Stimulated activated memory B cell treated with anti-CD40 and anti-IgM and Interleukin-4, amounts not matched to agents 10 μg/mL and 1 μg/mL and 100 μg/mL, for 72 hours (primary cell): ENCODE data around the gene CSF2RB.

Experiments
- ATAC-seq: fragments of 150-1000 bp; cut with Tn5 transposase; 2 replicates; pipeline ENCODE4 v1.10.0; 2021
- H3K27ac Mint-ChIP-seq: one replicate; pipeline ENCODE4 v1.8.0; 2022; ENCODE audit warnings: mild to moderate bottlenecking, mixed read lengths
- H3K27me3 Mint-ChIP-seq: one replicate; pipeline ENCODE4 v1.8.0; 2022; ENCODE audit warnings: mixed read lengths
- H3K36me3 Mint-ChIP-seq: one replicate; pipeline ENCODE4 v1.8.0; 2022; ENCODE audit warnings: mixed read lengths
- H3K4me1 Mint-ChIP-seq: one replicate; pipeline ENCODE4 v1.8.0; 2022; ENCODE audit warnings: mixed read lengths
- H3K4me3 Mint-ChIP-seq: one replicate; pipeline ENCODE4 v1.8.0; 2022; ENCODE audit warnings: mild to moderate bottlenecking, moderate library complexity, mixed read lengths
- H3K9me3 Mint-ChIP-seq: one replicate; pipeline ENCODE4 v1.8.0; 2022; ENCODE audit warnings: mixed read lengths

The CSF2RB gene

GRCh38 chr22:36913427-36914389, at the start of gene CSF2RB:
Gene CSF2RB (plus strand): TSS chr22:36913628. CDS start chr22:36922208, 8,580 bp downstream.
- peaks cover 45% of the 10 kb centered on the region for H3K36me3 Mint-ChIP-seq
- peak; percentile 93 for ATAC-seq
- peak within 1 kb of the TSS; percentile 94 for H3K4me3 Mint-ChIP-seq
- H3K27ac Mint-ChIP-seq = peak within 1 kb of the TSS; percentile 87
- no peaks in the 10 kb centered on the region for H3K27me3 Mint-ChIP-seq
- no peaks in the 10 kb centered on the region for H3K9me3 Mint-ChIP-seq
- H3K4me1 Mint-ChIP-seq = peaks cover 57% of the 10 kb centered on the region

DNA sequence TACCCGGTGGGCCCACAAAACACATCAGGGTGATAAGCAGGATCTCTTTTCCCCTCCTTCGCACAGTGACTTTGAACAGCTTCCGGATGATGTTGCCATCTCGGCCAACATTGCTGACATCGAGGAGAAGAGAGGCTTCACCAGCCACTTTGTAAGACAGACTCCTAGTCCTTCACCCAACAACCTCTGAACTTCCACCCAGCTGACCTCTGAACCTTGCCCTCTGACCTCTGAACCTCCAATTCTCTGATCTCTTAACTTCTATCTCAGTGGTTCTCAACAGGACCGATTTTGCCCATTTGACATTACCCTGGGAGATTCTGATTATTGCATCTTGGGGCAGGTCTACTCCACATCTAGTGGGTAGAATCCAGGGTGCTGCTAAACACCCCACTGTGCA, 49.4 kb upstream of the CSF2RB start:
- Mint-ChIP-seq H3K4me1 (peaks cover 78% of the 10 kb centered on the region), H3K36me3 (peaks cover 54% of the 10 kb centered on the region), H3K27ac (peak overlapping the region; percentile 100), H3K27me3 (no peaks in the 10 kb centered on the region), H3K9me3 (peaks cover 5% of the 10 kb centered on the region), H3K4me3 (no peak overlapping the region)
- ATAC-seq = no peak

DNA sequence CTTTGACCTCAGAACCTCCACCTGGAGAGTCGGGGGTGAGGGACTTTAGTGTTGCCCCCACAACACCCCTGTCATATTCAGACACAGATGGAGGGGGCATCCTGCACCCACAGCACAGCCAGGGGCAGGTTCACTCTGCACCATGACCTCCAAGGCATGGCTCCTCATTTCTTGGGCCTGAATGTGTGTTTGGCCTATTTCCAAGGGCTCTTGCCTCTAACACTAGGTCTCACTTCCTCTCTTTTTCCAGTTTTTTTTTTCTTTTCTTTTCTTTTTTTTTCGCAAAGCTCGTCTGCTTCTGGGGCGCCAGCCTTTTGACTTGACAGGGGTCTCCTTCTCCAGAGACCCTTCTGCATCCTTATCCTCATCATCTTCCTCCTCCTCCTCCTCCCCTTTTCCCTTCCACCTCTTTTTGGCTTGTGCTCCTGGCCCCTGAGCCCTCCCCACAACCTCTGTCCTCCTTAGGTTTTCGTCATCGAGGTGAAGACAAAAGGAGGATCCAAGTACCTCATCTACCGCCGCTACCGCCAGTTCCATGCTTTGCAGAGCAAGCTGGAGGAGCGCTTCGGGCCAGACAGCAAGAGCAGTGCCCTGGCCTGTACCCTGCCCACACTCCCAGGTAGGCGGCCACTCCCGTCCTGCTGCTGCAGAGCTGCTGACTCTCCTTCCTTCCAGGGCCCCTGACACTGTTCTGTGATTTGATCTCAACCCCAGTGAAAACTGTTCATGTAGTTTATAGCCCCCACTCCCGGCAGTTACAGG, 48.8 kb upstream of the CSF2RB start:
- H3K27ac Mint-ChIP-seq = peak overlapping the region; percentile 100
- no peak for ATAC-seq
- H3K4me1 Mint-ChIP-seq = peaks cover 72% of the 10 kb centered on the region
- no peaks in the 10 kb centered on the region for H3K27me3 Mint-ChIP-seq
- H3K36me3 Mint-ChIP-seq = peaks cover 53% of the 10 kb centered on the region
- H3K4me3 Mint-ChIP-seq = peak overlapping the region; percentile 42
- peaks cover 5% of the 10 kb centered on the region for H3K9me3 Mint-ChIP-seq

- H3K27ac Mint-ChIP-seq = peak overlapping the region; percentile 100
- H3K4me1 Mint-ChIP-seq = peaks cover 66% of the 10 kb centered on the region
- H3K9me3 Mint-ChIP-seq = peaks cover under 1% of the 10 kb centered on the region
- H3K36me3 Mint-ChIP-seq = peaks cover 48% of the 10 kb centered on the region
- no peaks in the 10 kb centered on the region for H3K27me3 Mint-ChIP-seq
- no peak for ATAC-seq
- peak overlapping the region; percentile 42 for H3K4me3 Mint-ChIP-seq
These were observed 48.1 kb upstream of the CSF2RB start for GRCh38 chr22:36865346-36865745.

- peaks cover 72% of the 10 kb centered on the region for H3K36me3 Mint-ChIP-seq
These were observed 45.7 kb upstream of the CSF2RB start for GRCh38 chr22:36867695-36868094.

GRCh38 chr22:36868546-36869181, 44.8 kb upstream of the CSF2RB start:
- Mint-ChIP-seq H3K4me1 (peaks cover 67% of the 10 kb centered on the region), H3K4me3 (no peak overlapping the region), H3K27ac (peak overlapping the region; percentile 32), H3K36me3 (peaks cover 79% of the 10 kb centered on the region), H3K27me3 (no peaks in the 10 kb centered on the region), H3K9me3 (peaks cover 6% of the 10 kb centered on the region)
- no peak for ATAC-seq

More at GRCh38 chr22:36867695-36868094, 45.7 kb upstream of the CSF2RB start:
- Mint-ChIP-seq H3K4me1 (peaks cover 65% of the 10 kb centered on the region), H3K27me3 (no peaks in the 10 kb centered on the region), H3K27ac (peak overlapping the region; percentile 32), H3K4me3 (no peak overlapping the region), H3K9me3 (peaks cover 6% of the 10 kb centered on the region)
- no peak for ATAC-seq

- no peak for ATAC-seq
- H3K9me3 Mint-ChIP-seq = peaks cover 6% of the 10 kb centered on the region
These were observed 43.2 kb upstream of the CSF2RB start for GRCh38 chr22:36870250-36870649.

DNA sequence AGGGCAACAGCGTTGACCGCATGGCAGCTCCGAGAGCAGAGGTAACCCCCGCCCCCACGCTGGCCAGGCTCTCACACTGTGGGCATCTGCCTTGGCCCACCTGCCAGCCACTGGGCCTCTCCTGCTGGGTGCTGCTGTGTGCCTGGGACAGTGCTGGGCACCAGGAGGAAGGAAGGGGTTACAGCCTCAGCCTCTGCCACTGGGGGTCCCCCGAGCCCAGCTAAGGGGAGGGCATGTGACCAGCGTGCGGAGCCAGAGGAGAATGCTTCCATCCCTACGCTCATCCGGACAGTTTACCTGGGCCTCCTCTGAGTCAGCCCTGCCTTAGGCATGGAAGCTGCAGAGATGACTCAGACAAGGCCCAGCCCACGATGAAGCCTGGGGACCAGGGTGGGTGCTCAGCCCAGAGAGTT, 41.8 kb upstream of the CSF2RB start:
- Mint-ChIP-seq H3K27ac (peak overlapping the region; percentile 90), H3K27me3 (no peaks in the 10 kb centered on the region), H3K4me3 (no peak overlapping the region), H3K36me3 (peaks cover 64% of the 10 kb centered on the region), H3K9me3 (peaks cover 6% of the 10 kb centered on the region), H3K4me1 (peaks cover 48% of the 10 kb centered on the region)
- ATAC-seq = no peak

More at GRCh38 chr22:36870250-36870649, 43.2 kb upstream of the CSF2RB start:
- Mint-ChIP-seq H3K27ac (peak overlapping the region; percentile 80), H3K27me3 (no peaks in the 10 kb centered on the region), H3K4me1 (peaks cover 62% of the 10 kb centered on the region), H3K36me3 (peaks cover 64% of the 10 kb centered on the region), H3K4me3 (peak overlapping the region; percentile 37)

DNA sequence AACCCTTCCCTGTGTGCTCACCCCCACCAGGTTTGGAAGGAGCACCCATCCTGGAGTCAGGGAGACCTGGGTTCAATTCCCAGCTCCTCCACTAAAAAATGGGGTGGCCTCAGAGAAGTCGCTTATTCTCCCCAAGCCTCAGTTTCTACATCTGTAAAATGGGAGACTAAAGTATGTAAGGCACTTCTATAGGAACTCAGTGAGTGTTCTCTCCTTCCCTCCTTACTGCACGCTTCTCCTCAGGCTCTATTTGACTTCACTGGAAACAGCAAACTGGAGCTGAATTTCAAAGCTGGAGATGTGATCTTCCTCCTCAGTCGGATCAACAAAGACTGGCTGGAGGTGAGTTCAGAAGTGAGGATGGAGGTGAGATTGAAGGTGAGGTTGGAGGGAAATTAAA, 41.3 kb upstream of the CSF2RB start:
- H3K36me3 Mint-ChIP-seq = peaks cover 64% of the 10 kb centered on the region
- peaks cover 6% of the 10 kb centered on the region for H3K9me3 Mint-ChIP-seq
- ATAC-seq = no peak
- peak overlapping the region; percentile 90 for H3K27ac Mint-ChIP-seq
- H3K4me1 Mint-ChIP-seq = peaks cover 44% of the 10 kb centered on the region
- peak overlapping the region; percentile 4 for H3K4me3 Mint-ChIP-seq
- H3K27me3 Mint-ChIP-seq = no peaks in the 10 kb centered on the region

- no peaks in the 10 kb centered on the region for H3K27me3 Mint-ChIP-seq
- peaks cover 6% of the 10 kb centered on the region for H3K9me3 Mint-ChIP-seq
- H3K4me3 Mint-ChIP-seq = no peak overlapping the region
- H3K36me3 Mint-ChIP-seq = peaks cover 67% of the 10 kb centered on the region
- no peak for ATAC-seq
- H3K4me1 Mint-ChIP-seq = peaks cover 40% of the 10 kb centered on the region
- peak overlapping the region; percentile 90 for H3K27ac Mint-ChIP-seq
These were observed 40.4 kb upstream of the CSF2RB start for GRCh38 chr22:36872866-36873498.

DNA sequence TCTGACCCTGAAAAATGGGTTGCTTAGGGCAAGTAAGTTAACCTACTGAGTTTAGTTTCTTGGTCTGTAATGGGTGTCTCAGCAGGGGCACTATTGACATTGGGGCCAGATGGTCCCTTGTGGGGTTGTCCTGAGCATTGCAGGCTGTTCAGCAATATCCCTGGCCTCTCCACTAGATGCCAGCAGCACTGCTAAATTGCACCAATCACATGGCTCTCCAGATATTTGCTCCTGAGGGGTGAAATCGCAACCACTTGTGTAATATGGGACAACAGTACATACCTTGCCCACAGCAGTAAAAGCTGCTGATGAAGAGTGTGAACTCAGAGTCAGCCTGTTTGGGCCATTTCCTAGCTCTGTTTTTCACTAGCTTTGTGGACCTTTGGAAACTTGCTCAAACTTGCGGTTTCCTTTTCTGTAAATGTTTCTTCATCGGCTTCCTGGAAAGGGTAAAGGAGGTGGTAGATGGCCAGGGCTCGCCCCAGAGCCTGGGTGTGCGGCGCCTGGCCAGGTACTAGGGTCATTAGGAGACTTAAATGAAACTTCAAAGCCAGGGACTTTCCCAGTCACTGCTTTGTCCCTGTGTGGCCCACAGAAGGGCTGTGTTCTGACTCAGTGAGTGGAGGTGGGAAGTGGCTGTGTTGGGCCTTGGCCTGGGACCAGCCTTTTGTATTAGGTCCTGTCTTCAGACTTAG, 39.7 kb upstream of the CSF2RB start:
- H3K4me1 Mint-ChIP-seq = peaks cover 40% of the 10 kb centered on the region
- no peak overlapping the region for H3K4me3 Mint-ChIP-seq
- peaks cover 69% of the 10 kb centered on the region for H3K36me3 Mint-ChIP-seq

DNA sequence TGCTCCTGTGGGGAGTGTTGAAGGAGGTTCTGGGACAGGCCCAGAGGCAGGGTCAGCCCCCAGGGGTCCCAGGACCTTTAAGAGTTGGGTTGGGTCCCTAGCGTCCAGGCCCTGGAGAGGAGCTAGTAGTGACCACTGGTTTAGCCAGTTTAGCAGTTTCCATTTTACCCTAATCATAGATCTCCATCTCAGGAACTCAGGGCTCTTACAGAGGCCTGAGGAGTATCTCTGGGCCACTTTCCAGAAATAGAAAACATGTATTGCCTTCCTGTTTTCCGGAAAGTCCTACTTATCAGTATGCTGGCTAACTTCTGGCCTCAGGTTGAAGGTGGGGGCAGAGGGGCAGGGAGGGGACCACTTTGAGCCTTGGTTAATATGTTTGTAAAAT, 39.1 kb upstream of the CSF2RB start:
- Mint-ChIP-seq H3K36me3 (peaks cover 75% of the 10 kb centered on the region), H3K4me1 (peaks cover 40% of the 10 kb centered on the region), H3K4me3 (no peak overlapping the region), H3K9me3 (peaks cover 10% of the 10 kb centered on the region), H3K27me3 (no peaks in the 10 kb centered on the region), H3K27ac (peak overlapping the region; percentile 90)
- no peak for ATAC-seq

More for the DNA sequence above, 39.7 kb upstream of the CSF2RB start:
- peak overlapping the region; percentile 90 for H3K27ac Mint-ChIP-seq
- H3K27me3 Mint-ChIP-seq = no peaks in the 10 kb centered on the region
- peak; percentile 92 for ATAC-seq
- peaks cover 6% of the 10 kb centered on the region for H3K9me3 Mint-ChIP-seq

GRCh38 chr22:36874736-36875135, 38.7 kb upstream of the CSF2RB start:
- Mint-ChIP-seq H3K27me3 (no peaks in the 10 kb centered on the region), H3K4me3 (no peak overlapping the region), H3K9me3 (peaks cover 15% of the 10 kb centered on the region), H3K4me1 (peaks cover 40% of the 10 kb centered on the region), H3K36me3 (peaks cover 78% of the 10 kb centered on the region), H3K27ac (peak overlapping the region; percentile 90)
- ATAC-seq = no peak

- Mint-ChIP-seq H3K36me3 (peaks cover 72% of the 10 kb centered on the region), H3K4me1 (peaks cover 34% of the 10 kb centered on the region), H3K9me3 (peaks cover 21% of the 10 kb centered on the region), H3K27ac (no peak overlapping the region), H3K4me3 (no peak overlapping the region), H3K27me3 (no peaks in the 10 kb centered on the region)
- ATAC-seq = no peak
These were observed 37.7 kb upstream of the CSF2RB start for GRCh38 chr22:36875741-36876140.
